ENCODE data around the gene TTF2. TPM values are rescaled to one million over a fixed set of nuclear protein-coding genes. Genes with fewer than 3 reads are reported as not detected.
"Not testable (repeated sequence)": the region's sequence is repeated elsewhere in the genome, so short reads cannot be mapped to it uniquely, and the experiment has no call there.

The TTF2 gene
- total and polyA plus RNA-seq, 2 donors, result 5.1 to 12.2 TPM

DNA sequence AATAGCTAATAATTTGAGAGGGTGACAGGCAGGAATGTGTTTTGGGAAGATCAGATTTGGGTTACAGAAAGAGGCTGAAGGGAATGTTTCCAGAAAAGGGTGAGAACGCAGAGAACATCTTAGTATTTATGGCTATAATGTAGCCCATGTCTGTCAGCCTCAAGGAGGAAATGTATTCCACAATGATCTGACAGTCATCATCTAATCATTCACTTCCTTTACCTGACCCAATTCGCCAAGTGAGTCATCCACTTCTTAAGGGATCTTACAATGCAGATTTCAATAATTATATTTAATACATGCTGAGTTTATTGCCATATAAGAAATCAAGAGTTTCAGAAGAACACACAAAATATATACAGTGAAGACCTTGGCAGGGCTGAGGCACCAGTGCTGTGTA, 50.6 kb downstream of the TTF2 start:
- 86% methylated on average over 2 of the region's 2 CpGs for WGBS
- H3K36me3 ChIP-seq (ENCODE audit: insufficient read depth), result peaks cover 2% of the 10 kb centered on the region

GRCh38 chr1:117112047-117112717, 52.1 kb downstream of the TTF2 start:
- H3K36me3 ChIP-seq (ENCODE audit: insufficient read depth), result peaks cover 2% of the 10 kb centered on the region
- no peak overlapping the region for H3K27ac ChIP-seq (ENCODE audit: low read depth)
- DNase-seq (ENCODE audit: extremely low spot score), result no peak
- no peak overlapping the region for H3K4me3 ChIP-seq (ENCODE audit: low read depth, low read length)
- 92% methylated on average over 7 of the region's 7 CpGs for WGBS
- H3K4me1 ChIP-seq (ENCODE audit: insufficient read depth), result no peaks in the 10 kb centered on the region

More for the DNA sequence above, 50.6 kb downstream of the TTF2 start:
- Histone ChIP-seq H3K4me1 (ENCODE audit: insufficient read depth) (no peaks in the 10 kb centered on the region), H3K4me3 (ENCODE audit: low read depth, low read length) (no peak overlapping the region), H3K27ac (ENCODE audit: low read depth) (no peak overlapping the region)
- DNase-seq (ENCODE audit: extremely low spot score), result no peak

DNA sequence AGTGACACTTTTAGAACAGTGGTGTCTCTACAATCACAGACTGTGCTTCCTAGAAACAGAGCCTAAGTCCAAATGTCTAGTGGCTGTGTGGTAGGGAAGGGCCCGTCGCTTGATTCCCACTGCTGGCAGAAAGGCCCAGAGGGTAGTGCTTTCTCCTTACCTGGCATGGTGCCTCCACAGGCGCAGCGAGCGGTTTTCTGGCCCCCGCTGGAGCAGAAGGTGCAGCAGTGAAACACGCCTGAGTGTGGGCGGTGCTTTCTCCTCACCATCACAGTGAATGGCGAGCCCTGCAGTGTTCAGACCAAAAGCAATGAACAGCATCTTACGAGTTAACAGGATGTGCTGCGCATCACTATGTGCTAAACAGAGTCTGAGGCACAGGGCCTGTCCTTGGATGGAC, 53.1 kb downstream of the TTF2 start:
- WGBS, result 94% methylated on average over 11 of the region's 11 CpGs
- no peaks in the 10 kb centered on the region for H3K4me1 ChIP-seq (ENCODE audit: insufficient read depth)
- peaks cover 2% of the 10 kb centered on the region for H3K36me3 ChIP-seq (ENCODE audit: insufficient read depth)
- no peak overlapping the region for H3K4me3 ChIP-seq (ENCODE audit: low read depth, low read length)
- H3K27ac ChIP-seq (ENCODE audit: low read depth), result no peak overlapping the region
- no peak for DNase-seq (ENCODE audit: extremely low spot score)

DNA sequence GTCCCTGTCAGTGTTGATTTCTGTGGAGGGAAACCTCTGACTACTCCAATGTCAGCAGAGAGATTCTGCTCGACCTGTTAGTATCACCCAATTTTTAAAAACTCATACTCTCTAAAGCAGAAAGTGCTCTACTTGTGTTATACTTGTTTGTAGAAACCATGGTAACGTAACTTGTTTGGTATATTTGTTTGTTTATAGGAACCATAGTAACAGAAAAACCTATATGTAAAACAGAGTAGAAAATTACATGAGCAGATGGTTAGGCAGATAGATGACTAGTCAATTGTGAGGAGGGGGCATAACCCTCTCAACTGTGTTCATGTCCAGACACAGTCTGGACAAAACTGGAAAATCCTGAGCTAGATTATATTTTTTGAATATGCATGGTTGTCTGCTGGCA, 54.8 kb downstream of the TTF2 start:
- Histone ChIP-seq H3K4me3 (ENCODE audit: low read depth, low read length) (no peak overlapping the region), H3K27ac (ENCODE audit: low read depth) (no peak overlapping the region), H3K4me1 (ENCODE audit: insufficient read depth) (no peaks in the 10 kb centered on the region), H3K36me3 (ENCODE audit: insufficient read depth) (peaks cover 2% of the 10 kb centered on the region)
- 70% methylated on average over 2 of the region's 2 CpGs for WGBS
- DNase-seq (ENCODE audit: extremely low spot score), result no peak

DNA sequence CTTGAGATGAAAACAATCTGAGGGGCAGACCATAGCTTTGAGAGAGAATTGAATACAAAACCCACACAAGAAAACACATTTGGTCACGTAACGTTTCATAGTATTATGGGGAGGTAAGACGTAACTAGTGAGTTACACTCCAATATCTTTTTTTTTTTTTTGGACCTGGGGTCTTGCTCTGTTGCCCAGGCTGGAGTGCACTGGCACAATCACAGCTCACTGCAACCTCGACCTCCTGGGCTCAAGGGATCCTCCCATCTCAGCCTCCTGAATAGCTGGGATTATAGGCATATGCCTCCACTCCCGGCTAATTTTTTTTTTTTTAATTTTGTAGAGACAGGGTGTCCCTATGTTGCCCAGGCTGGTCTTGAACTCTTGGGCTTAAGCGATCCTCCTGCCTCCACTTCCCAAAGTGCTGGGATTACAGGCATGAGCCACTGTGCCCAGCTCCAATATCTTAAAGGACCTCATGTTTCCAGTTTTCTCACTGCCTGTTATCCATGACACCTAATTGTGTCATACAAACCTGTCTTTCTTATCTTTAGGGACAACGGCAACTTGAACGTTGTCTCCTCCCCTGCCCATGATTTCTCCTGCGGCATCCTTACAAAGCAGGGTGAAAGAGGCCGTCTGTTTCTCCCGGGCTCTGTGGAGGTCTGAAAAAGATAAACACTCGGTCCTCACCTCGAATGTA, 56.1 kb downstream of the TTF2 start:
- no peaks in the 10 kb centered on the region for H3K4me1 ChIP-seq (ENCODE audit: insufficient read depth)
- H3K36me3 ChIP-seq (ENCODE audit: insufficient read depth), result peaks cover 2% of the 10 kb centered on the region
- no peak overlapping the region for H3K4me3 ChIP-seq (ENCODE audit: low read depth, low read length)
- WGBS, result 80% methylated on average over 13 of the region's 13 CpGs
- H3K27ac ChIP-seq (ENCODE audit: low read depth), result no peak overlapping the region
- DNase-seq (ENCODE audit: extremely low spot score), result no peak

DNA sequence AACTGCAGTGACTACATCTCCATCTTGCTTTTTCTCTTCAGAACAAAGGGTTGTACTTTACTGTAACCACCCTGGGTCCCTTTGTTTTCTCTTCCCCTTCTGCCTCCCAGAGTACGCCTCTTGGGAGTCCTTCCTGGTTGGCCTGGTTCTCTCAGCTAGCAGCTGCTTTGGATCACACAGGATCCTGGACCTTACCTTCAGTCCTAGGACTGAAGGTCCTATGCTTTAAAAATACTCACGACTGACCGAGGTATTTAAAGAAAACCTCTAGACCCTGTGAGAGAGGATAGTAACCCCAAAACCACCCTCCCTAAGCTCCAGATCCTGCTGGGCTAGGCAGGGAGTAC, 56.6 kb downstream of the TTF2 start:
- Histone ChIP-seq H3K27ac (ENCODE audit: low read depth) (no peak overlapping the region), H3K36me3 (ENCODE audit: insufficient read depth) (peaks cover 2% of the 10 kb centered on the region), H3K4me1 (ENCODE audit: insufficient read depth) (no peaks in the 10 kb centered on the region), H3K4me3 (ENCODE audit: low read depth, low read length) (no peak overlapping the region)
- WGBS, result 73% methylated on average over 3 of the region's 3 CpGs
- no peak for DNase-seq (ENCODE audit: extremely low spot score)

DNA sequence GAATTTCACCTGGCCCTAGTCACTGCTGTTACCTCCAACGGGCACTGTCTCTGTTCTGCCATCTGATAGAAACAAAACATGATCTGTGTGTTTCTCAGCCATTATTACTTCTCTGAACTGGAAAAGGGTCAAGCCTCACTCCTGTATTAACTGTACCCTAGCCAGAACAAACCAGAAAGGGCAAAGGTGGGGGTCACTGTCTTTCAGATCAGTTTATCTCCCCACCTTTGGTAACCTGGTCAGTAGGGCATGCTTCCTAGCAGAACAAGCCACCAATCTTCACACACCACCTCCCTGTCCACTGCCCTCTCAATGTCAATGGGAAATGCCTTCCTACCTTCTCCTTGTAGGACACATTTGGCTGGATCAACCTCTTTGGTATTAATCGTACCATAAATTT, 57.6 kb downstream of the TTF2 start:
- 84% methylated on average over 2 of the region's 2 CpGs for WGBS

GRCh38 chr1:117118137-117118536, 58.0 kb downstream of the TTF2 start:
- 79% methylated on average over 12 of the region's 12 CpGs for WGBS
- H3K27ac ChIP-seq (ENCODE audit: low read depth), result no peak overlapping the region
- no peak overlapping the region for H3K4me3 ChIP-seq (ENCODE audit: low read depth, low read length)

More for the DNA sequence above, 57.6 kb downstream of the TTF2 start:
- Histone ChIP-seq H3K4me3 (ENCODE audit: low read depth, low read length) (no peak overlapping the region), H3K4me1 (ENCODE audit: insufficient read depth) (no peaks in the 10 kb centered on the region), H3K36me3 (ENCODE audit: insufficient read depth) (no peaks in the 10 kb centered on the region), H3K27ac (ENCODE audit: low read depth) (no peak overlapping the region)
- no peak for DNase-seq (ENCODE audit: extremely low spot score)

DNA sequence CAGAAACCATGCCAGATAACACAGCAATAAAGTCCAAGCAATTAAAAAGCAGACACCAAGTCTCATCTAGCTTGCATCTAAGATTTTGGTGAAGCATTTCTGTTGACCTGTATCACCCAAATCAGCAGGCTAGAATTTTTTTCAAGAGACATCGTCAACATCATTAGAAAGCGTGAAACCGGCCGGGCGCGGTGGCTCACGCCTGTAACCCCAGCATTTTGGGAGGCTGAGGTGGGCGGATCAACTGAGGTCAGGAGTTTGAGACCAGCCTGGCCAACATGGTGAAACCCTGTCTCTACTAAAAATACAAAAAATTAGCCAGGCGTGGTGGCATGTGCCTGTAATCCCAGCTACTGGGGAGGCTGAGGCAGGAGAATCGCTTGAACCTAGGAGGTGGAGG, 59.0 kb downstream of the TTF2 start:
- WGBS, result 96% methylated on average over 10 of the region's 10 CpGs
- not testable (repeated sequence) for H3K4me1 ChIP-seq (ENCODE audit: insufficient read depth); H3K36me3 ChIP-seq (ENCODE audit: insufficient read depth)

More at GRCh38 chr1:117118137-117118536, 58.0 kb downstream of the TTF2 start:
- DNase-seq (ENCODE audit: extremely low spot score), result no peak
- no peaks in the 10 kb centered on the region for H3K36me3 ChIP-seq (ENCODE audit: insufficient read depth)
- no peaks in the 10 kb centered on the region for H3K4me1 ChIP-seq (ENCODE audit: insufficient read depth)

GRCh38 chr1:117120774-117121588, 60.9 kb downstream of the TTF2 start:
- peak overlapping the region; percentile 65 for H3K4me3 ChIP-seq (ENCODE audit: low read depth, low read length)
- H3K27ac ChIP-seq (ENCODE audit: low read depth), result peak overlapping the region; percentile 65
- H3K36me3 ChIP-seq (ENCODE audit: insufficient read depth), result no peaks in the 10 kb centered on the region
- H3K4me1 ChIP-seq (ENCODE audit: insufficient read depth), result no peaks in the 10 kb centered on the region
- WGBS, result 13% methylated on average over 29 of the region's 29 CpGs
- DNase-seq (ENCODE audit: extremely low spot score), result no peak

More for the DNA sequence above, 59.0 kb downstream of the TTF2 start:
- not testable (repeated sequence) for DNase-seq (ENCODE audit: extremely low spot score); H3K27ac ChIP-seq (ENCODE audit: low read depth); H3K4me3 ChIP-seq (ENCODE audit: low read depth, low read length)

DNA sequence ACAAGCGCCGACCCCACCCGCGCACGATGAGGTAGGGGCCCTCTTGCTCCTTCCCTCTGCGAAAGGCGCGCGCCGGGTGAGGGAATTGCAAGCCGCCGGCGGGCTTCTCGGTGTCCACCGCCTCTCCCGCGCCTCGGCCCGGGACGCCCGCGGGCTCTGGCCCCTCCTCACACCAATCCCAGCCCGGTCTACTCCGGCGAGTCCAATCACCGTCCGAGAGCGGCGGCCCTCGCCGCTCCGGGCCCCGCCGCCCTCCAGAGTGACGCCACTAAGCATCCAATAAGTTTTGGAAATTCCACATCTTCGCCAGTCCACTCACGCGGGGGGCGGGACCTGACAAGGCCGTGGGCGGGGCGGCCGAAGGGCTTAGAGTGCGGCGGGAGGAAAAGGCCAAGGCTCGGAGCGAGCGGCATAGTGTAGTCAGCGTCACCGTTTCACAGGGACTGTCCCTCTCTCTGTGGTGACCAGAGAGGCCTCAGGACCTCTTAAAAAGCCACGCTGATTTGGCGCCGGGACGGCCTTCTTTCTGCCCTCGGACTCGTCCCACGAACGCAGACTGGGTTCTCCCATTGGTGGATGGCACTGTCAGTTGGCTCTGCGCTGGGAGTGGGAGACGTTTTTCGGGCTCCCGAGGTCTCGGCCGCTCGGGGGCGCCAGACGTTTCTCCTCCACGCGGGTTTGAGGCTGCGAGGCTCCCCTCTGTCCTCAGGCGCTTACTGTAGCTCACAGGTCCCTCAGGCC, 61.6 kb downstream of the TTF2 start, which contains the start of gene TRIM45:
TRIM45 (minus strand) TSS at position 161 of the 741 bp plus-strand sequence. CDS start 548 bp downstream, outside the sequence.
- peak; percentile 96 for DNase-seq (ENCODE audit: extremely low spot score)
- WGBS, result under 1% methylated on average over 71 of the region's 71 CpGs
- no peaks in the 10 kb centered on the region for H3K36me3 ChIP-seq (ENCODE audit: insufficient read depth)
- H3K4me3 ChIP-seq (ENCODE audit: low read depth, low read length), result peak within 1 kb of the TSS; percentile 65
- H3K27ac ChIP-seq (ENCODE audit: low read depth), result peak within 1 kb of the TSS; percentile 76
- H3K4me1 ChIP-seq (ENCODE audit: insufficient read depth), result no peaks in the 10 kb centered on the region

DNA sequence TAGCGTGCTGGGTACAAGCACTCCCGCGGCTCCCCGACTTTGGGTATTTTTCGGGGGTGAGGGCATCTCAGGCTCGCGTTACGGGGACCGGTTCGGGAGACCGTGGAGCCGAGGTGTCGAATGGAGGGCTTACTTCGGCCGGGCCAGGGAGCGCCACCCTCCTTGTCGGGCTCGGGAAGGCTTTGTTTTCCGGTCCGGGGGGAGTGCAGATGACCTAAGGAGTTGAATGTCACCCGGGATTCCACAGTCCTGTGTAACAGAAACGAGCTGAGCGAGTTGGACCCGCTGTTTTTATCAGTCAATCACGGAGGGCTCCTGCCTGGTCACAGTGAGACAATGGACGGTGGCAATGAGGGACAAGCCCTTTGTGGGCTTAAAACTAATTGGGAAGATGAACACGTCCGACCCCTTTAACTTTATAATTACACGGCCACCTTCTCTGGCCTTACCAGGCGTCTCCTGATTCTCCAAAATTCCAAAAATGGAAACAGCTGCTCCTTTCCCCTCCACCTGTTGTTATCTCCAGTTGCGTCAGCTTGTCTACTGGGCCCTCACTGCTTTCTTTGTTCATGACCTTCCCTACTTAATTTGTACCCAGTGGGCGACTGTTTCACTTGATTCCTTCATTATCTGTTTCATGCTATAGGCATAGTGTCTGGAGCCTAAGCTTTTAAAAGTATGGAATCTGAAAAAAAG, 62.4 kb downstream of the TTF2 start:
- Histone ChIP-seq H3K4me3 (ENCODE audit: low read depth, low read length) (peak overlapping the region; percentile 1), H3K4me1 (ENCODE audit: insufficient read depth) (no peaks in the 10 kb centered on the region), H3K36me3 (ENCODE audit: insufficient read depth) (no peaks in the 10 kb centered on the region), H3K27ac (ENCODE audit: low read depth) (peak overlapping the region; percentile 28)
- WGBS, result 27% methylated on average over 32 of the region's 32 CpGs
- no peak for DNase-seq (ENCODE audit: extremely low spot score)

GRCh38 chr1:117123274-117123673, 63.1 kb downstream of the TTF2 start:
- DNase-seq (ENCODE audit: extremely low spot score), result no peak
- no peaks in the 10 kb centered on the region for H3K36me3 ChIP-seq (ENCODE audit: insufficient read depth)
- H3K4me1 ChIP-seq (ENCODE audit: insufficient read depth), result no peaks in the 10 kb centered on the region
- 95% methylated on average over 2 of the region's 2 CpGs for WGBS
- no peak overlapping the region for H3K4me3 ChIP-seq (ENCODE audit: low read depth, low read length)
- no peak overlapping the region for H3K27ac ChIP-seq (ENCODE audit: low read depth)
